ENCODE measurements around the gene POU4F1. TPM values are rescaled to one million over a fixed set of nuclear protein-coding genes. Genes with fewer than 3 reads are reported as not detected.

POU4F1 gene
- polyA plus RNA-seq, 6 donors from 2014 or later, result not detected

Other genes with a start within 250 kb of the POU4F1 start
- gene OBI1, start 55.6 kb upstream of the POU4F1 start, polyA plus RNA-seq (ENCODE audit: low read depth in 6 of 6), result 10 to 100 TPM in 5 of 6 donors, under 1 TPM in 1; 1.00 to 18.5 (median 15.3) TPM

All from naive B cell (primary cell).